Midbrain (tissue), 1 donor: ENCODE data around the gene SFTPA2.
"Not testable (repeated sequence)": the region's sequence is repeated elsewhere in the genome, so short reads cannot be mapped to it uniquely, and the experiment has no call there.

Experiments
- DNase-seq: peaks from one replicate; lab custom pipeline; 2025; lab: John Stamatoyannopoulos, UW

The SFTPA2 gene

DNA sequence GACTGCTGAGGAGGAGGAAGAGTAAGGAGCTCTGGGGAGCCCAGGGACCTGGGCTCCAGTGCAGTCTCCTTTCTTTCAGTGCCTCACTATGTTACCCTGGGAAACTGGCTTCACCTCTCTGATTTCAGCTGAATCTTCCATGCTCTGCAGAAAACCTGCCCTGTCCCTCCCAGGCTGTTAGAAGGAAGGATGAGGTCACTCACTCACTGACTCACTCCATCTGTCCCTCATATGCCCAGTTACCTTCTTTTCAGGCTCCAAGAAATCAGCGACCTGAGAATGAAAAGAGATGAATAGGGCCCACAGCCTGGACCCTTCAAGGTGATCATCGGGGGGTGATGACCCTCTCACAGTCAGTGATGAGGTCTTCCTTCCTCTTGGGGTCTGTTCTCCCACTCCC, 481 bp downstream of the SFTPA2 start:
- DNase-seq: no peak

DNA sequence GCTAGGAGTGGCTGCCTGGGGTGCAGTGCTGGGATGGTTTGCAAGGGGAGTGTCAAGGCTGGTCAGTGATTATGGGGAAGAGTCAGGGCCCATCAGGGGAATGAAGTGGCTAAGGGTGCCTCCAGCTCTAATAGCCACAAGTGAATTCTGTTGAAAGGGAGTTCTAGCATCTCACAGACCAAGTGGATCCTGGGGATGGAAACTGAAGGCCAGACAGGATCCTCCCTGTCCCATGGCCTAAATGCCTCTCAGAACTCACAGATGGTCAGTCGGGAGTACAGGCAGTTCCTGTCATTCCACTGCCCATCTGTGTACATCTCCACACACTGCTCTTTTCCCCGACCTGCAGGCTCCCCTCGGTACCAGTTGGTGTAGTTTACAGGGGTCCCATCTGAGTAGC, 3.2 kb downstream of the SFTPA2 start:
- DNase-seq: not testable (repeated sequence)

- no peak for DNase-seq
Measured at GRCh38 chr10:79555354-79556309, 4.6 kb downstream of the SFTPA2 start.

DNA sequence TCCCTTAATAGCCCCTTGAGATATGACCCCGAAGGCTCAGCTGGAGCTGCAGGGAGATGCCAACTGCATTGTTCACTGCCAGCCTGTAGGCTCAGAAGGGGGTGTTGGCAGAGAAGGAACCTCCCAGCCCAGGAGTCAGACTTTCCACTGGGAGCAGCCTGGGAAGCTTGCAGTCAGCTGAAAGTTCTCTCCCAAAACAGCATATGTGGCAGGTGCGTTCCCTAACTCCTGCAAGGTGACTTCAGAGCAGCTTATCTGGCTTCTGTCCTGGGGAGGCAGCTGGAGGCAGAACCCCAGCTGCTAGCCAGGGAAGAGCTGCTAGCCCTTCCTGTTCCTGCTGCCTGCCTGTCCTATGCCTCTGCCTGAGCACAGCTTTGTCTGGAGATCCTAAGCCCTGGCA, 8.1 kb downstream of the SFTPA2 start:
- DNase-seq: no peak

GRCh38 chr10:79547973-79548372, 12.2 kb downstream of the SFTPA2 start:
- DNase-seq: no peak

GRCh38 chr10:79547128-79547527, 13.1 kb downstream of the SFTPA2 start:
- not testable (repeated sequence) for DNase-seq

GRCh38 chr10:79544926-79545659, 15.1 kb downstream of the SFTPA2 start:
- DNase-seq: not testable (repeated sequence)

GRCh38 chr10:79544408-79544807, 15.8 kb downstream of the SFTPA2 start:
- DNase-seq: not testable (repeated sequence)

DNA sequence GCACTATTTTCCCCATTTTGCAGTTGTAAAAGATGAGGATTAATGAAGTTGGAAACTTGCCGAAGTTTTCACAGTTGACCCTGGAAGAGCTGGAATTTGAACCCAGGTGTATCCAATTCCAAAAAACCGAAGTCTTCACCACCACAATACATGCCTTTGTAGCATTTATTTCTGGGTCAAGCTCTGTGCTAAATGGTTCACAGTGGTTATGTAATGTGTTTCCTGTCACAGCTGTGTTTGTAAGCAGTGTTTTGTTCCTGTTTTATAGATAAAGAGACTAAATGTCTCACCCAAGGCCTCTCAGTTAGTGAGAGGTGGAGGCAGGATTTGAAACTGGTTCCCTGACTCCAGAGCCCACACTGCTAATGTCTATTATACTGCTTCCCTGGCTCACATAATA, 17.6 kb downstream of the SFTPA2 start:
- DNase-seq: no peak

DNA sequence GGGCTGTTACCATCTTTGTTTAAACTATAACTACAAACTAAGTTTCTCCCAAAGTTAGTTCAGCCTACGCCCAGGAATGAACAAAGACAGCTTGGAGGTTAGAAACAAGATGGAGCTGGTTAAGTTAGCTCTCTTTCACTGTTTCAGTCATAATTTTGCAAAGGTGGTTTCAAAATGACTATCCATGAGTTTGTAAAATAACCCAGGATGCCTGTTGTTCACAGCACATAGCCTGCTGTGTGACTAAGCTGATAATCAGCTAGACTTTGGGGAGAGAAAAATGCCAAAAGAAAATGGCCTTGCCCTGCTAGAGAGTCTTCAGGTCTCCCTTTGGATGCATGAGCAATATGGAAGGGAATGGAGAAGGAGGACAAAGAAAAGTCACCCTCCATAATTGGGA, 19.3 kb downstream of the SFTPA2 start:
- not testable (repeated sequence) for DNase-seq

DNA sequence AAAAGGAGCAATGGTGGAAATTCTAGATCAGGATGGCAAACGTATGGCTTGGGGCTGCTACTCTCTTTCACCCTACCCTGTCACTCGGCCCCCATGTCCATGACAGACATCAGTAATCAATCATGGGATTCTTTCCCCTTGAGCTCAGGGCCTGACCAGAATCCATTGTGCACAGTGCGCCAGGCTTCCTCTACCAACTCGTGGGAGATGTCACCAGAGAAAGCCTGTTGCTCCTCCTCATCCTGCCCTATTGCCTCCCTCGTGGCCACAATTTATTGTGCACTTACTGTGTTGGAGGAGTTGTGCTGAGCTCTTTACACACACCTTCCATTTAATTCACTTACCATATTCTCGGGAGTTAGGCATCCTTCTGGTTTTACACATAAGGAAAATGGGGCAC, 21.9 kb downstream of the SFTPA2 start:
- DNase-seq: not testable (repeated sequence)

- DNase-seq: not testable (repeated sequence)
Measured at GRCh38 chr10:79533903-79534175, 26.4 kb downstream of the SFTPA2 start.

DNA sequence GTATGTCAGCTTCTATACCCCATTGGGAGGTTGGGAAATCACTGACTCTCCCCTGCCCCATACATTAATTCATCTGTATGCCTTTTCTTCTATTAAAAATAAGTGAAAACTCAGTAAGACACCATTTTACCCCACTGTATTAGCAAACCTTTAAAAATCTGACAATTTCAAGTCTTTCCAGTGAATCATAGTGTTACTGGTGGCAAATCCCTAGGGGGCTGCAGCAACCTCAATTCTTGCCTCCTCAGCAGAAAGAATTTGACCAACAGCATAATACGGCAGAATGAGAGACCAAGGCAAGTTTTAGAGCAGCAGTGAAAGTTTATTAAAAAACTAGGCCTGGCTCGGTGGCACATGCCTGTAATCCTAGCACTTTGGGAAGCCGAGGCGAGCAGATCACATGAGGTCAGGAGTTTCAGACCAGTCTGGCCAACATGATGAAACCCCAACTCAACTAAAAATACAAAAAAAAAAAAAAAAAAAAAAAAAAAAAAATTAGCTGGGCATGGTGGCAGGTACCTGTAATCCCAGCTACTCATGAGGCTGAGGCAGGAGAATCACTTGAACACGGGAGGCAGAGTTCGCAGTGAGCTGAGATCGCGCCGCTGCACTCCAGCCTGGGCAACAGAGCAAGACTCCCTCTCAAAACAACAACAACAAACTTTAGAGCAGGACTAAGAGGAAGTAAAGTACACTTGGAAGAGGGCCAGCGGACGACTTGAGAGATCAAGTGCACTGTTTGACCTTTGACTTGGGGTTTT, 26.9 kb downstream of the SFTPA2 start:
- DNase-seq: not testable (repeated sequence)

GRCh38 chr10:79528261-79528660, 31.9 kb downstream of the SFTPA2 start:
- DNase-seq: not testable (repeated sequence)

DNA sequence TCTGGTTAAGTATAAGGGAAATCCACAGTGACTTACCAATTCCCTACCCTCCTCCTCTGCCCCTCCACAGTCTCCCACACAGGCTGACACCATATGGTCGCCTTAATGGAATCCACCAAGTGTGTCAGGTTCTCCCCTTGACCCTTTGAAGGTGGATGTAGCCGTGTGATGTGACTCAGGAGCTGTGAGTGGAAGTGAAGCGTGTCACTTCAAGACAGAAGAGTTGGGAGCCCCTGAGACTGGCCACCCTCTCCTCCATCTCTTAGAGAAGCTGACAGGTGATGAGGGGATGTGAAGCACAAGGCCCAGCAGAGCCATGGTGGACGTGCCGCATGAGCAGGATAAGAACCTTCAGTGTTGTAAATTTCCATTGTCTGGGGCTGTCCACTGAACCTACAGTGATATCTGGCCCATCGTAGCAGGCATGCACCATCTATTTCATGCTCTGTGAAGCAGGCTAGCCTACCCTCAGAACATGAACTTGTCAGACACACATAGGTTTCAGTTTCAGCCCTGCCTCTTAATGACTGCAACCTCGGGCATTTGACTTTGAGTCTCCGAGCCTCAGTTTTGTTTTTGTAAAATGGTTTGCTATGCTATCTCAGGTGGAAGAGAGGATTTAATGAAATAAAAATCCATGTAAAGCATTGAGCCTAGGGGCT, 35.0 kb downstream of the SFTPA2 start:
- not testable (repeated sequence) for DNase-seq

DNA sequence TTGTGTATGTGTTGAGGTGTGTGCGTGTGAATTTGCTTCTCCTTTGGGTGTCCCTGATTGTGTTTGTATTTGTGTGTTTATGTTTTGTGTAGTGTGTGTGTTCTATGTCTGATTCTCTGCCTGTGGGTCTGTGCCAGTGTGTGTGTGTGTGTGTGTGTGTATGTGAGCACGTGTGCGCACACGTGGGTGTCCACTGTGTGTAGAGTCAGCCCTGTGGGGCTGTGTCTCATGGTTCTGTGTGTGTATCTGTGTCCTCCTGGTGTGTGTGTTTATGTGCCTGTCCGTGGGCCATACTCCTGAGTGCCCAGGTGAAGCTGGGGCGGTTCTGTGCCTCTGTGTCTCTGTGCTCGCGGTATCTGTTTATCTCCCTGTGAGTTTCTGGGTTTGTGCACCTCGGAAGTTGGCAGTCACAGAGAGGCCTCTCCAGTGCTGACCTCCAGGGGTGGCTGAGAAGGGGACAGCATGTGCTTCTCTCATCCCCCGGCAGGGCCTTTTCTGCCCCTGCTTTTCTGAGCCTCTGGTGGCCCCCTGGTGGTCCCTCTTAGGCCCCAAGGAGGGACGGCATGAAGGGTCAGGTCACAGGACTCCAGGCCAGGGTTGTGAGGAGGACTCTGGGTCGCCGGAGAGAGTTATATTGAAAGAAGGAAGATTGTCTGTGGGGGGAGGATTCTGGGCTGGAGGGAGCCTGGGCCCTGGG, 36.9 kb downstream of the SFTPA2 start:
- DNase-seq: not testable (repeated sequence)

GRCh38 chr10:79522464-79522863, 37.7 kb downstream of the SFTPA2 start:
- not testable (repeated sequence) for DNase-seq

DNA sequence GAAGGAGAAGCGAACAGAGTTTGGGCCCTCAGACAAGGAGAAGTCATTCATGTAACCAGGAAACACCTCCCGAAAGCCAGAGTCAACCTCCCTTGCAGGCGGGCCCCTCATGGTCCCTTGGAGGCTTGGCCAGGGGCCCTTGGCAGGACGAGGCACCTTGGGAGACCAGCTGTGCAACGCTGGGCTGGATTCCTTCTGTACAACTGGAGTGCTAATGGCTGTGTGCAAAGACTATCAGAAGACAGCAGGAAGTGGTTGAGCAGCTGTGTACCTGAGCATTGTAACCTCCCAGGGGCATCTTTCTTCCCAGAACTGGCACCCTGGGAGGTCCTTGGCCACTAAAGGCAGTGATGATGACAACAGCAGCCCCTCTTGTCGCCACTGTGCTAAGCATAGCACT, 38.5 kb downstream of the SFTPA2 start:
- DNase-seq: not testable (repeated sequence)

GRCh38 chr10:79517567-79517966, 42.6 kb downstream of the SFTPA2 start:
- not testable (repeated sequence) for DNase-seq

GRCh38 chr10:79516532-79517205, 43.5 kb downstream of the SFTPA2 start:
- DNase-seq: not testable (repeated sequence)
